Stimulated activated CD8-positive, alpha-beta memory T cell treated with anti-CD3 and anti-CD28 coated beads, Interleukin-12 subunit alpha, Interleukin-12 subunit beta, amount 100 ng/mL, for 24 hours (primary cell): ENCODE data around the gene HSD11B1.
"Not testable (repeated sequence)": the region's sequence is repeated elsewhere in the genome, so short reads cannot be mapped to it uniquely, and the experiment has no call there.

Experiments used
- DNase-seq: peaks from one replicate; pipeline ENCODE4 v3.0.0-alpha.2; 2020; ENCODE audit errors: extremely low read depth

The HSD11B1 gene

DNA sequence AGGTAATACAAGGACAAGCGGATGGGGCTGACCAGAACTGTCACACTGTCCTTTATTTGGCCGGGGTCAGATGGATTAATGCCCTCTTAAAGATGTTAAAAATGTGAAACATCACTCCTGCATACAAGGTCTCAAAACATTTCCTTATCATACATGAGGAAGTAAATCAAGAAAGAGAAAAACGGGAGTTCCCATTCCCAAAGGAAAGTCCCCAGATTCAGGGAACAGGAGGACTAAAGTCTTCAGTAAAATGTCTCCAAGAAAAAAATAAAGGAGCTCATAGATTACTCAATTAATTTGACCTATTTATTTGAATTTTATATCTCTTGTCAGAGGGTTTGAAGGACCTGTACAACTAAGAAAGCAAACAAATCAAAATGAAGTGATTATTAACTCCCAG is 13.4 kb upstream of the HSD11B1 start:
- no peak for DNase-seq

DNA sequence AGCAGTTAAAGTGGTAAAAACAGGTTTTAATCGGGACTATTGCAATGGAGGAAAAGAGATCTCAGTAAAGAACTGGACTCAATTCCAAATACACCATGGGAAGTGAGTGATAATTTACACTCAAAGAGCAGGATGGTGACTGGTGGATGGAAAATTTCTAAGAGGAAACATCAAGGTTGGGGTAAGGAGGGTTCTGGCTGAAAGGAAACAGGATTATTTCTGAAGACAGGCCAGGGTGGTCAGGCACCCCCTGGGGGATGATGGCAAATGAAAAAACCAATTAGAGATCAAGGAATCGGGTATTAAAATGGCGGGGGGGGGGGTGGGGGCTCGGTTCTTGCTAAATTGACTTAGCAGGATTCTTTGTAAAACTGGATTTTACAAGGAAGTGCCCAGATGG is 12.3 kb upstream of the HSD11B1 start:
- no peak for DNase-seq

DNA sequence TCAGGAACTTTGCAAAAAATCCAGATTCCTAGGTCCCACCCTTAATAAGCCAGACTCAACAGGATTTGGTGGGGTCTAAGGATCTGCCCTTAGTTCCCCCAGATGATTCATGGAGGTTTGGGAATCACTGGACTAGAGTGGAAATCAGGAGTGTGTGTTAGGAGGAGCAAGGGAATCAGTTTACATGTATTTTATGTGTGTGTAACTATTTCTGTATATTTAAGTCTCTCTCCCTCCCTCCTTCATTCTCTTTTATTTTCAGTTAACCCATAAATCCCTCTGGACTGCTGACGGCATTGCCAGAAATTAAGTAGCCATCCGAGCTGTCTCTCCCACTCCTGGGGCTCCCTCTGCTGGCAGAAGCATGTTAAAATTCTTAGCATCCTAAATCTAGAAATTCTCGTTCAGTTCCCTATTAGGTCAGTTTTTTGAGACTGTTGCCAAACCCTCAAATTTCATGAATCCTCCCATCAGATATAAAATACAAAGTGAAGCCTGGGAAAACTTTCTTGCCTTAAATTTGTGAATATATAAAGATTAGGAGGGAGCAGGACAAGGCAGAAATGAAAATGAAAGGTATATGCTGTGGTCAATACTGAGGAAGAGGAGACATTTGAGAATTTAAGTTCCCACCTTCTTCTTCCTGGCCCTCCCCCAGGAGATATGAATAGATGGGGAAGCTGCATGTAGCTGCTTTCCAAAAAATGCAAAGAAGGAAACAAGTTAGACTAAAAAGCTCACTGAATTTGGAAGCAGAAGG is 11.7 kb upstream of the HSD11B1 start:
- DNase-seq: peak; percentile 21

DNA sequence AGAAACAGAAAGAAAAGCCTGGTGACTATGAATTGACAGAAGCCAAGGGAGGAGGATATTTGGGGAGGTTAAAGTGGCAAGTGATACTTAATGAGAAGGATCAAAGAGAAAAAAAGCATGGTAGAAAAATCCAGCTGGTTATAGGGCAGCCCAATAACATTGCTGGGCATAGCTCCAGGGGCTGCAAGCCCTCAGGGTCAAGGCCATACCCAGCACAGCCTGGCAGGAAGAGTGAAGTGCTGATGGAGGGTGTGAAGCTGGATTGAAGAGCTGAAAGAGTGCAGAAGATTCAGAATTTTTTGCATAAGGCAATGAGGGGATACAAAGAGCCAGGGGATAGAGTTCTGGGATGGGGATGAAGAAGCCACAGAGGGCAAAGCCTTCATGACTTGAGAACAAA is 8.0 kb upstream of the HSD11B1 start:
- no peak for DNase-seq

DNA sequence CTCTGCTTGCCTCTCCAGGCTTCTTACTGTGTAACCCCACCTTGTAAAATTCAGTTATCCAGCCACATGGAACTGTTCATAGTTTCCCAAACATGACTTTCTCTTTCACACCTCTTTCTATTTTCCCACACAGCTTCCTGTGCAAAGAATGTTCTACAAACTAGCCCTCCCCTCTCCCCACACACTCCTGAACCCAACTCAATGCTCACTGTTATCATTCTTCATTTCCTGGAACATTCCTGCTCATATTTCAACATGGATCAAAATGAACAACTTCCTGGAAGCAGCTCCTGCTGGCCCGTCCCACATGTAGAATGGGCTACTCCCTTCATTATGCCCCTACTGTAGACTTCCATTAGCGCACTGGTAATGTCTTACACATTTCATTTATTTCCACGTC is 7.5 kb upstream of the HSD11B1 start:
- no peak for DNase-seq

DNA sequence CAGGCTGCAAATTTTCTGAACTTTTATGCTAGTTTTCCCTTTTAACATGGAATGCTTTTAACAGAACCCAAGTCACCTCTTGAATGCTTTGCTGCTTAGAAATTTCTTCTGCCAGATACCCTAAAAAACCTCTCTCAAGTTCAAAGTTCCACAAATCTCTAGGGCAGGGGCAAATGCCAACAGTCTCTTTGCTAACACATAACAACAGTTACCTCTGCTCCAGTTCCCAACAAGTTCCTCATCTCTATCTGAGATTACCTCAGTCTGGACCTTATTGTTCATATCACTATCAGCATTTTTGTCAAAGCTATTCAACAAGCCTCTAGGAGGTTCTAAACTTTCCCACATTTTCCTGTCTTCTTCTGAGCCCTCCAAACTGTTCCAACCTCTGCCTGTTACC is 4.0 kb upstream of the HSD11B1 start:
- not testable (repeated sequence) for DNase-seq

DNA sequence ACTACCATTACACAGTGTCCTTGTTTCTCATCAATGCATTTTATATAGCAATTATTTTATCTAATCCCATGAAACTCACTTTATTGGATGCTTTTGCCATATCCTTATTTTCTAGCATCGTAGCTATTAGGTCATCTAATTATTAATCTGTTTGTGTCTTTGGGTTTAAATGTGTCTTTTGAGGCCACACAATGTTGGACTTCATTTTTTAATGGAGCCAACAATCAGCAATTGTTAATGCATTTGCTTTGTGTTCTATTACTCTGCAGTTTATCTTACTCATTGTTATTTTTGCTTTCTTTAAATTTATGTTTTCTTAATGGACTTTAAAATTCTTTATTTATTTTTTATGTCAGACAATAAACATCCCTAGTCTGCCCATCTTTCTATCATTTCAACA is 1.8 kb upstream of the HSD11B1 start:
- DNase-seq: no peak

DNA sequence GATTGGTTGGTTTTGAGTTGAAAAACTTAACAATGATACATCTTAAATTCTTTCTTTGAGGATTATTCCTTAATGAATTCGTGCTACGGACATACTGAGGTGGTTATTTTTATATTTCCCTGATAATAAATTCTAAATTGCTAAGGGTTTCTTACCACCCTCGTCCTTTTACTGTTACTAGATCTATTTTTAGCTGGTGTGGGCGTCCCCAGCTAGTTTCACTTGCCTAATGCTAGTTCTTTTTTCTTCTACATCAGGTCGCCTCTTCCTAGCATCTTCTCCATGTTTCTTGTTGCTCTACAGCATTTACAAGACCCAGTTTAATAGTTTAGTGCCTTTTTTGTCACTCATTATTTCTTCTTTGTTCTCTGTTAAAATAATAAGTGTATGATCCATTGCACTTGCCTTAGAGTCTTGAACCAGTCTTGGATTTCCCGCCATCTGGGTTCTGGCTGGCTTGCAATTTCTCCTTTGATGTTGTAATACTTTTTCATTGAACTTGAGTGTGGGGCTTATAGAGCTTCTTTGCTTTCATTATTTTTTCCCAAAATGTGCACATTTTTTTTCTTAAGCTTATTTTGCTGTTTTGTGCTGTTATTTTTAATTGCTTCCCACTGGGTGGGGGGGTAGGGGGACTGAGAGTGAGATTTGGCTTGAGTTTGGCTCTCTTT is 677 bp upstream of the HSD11B1 start:
- DNase-seq: no peak

DNA sequence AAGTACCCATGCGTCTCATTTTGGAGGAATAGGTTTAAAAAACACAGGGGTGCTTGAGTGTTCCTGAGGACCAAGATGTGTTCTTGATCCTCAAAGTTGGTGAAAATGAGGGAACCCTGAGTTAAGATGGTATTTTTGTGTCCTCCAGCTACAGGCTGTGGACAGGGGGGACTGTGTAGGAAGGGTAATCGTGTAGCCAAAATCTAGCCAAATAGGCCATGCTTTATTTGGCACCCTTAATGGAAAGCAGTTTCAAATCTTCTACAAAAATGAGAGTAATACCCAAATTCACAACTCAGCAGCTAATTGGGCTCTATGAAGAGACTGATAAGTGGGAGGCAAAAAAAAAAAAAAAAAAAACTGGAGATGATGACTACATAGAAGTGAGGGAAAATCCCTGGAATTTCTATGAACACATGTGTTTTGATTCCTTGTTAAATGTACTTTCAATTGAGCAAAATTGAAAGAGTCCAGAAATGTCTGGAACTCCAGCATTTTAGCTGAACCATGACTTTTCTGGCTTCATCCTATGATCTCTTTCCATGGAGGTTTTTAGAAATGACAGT is 470 bp downstream of the HSD11B1 start:
- DNase-seq: no peak

DNA sequence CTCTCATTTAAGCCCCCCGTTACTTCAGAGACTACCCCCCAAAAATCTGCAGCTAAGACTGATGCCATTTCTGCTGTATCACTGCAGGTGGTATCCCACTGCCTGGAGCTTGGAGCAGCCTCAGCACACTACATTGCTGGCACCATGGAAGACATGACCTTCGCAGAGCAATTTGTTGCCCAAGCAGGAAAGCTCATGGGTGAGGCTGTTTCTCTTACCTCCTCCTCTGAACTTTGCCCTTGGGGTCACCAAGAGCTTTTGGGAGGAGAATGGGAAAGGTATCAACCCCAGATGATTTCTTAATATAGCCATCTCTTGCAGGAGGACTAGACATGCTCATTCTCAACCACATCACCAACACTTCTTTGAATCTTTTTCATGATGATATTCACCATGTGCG is 2.0 kb downstream of the HSD11B1 start:
- no peak for DNase-seq

DNA sequence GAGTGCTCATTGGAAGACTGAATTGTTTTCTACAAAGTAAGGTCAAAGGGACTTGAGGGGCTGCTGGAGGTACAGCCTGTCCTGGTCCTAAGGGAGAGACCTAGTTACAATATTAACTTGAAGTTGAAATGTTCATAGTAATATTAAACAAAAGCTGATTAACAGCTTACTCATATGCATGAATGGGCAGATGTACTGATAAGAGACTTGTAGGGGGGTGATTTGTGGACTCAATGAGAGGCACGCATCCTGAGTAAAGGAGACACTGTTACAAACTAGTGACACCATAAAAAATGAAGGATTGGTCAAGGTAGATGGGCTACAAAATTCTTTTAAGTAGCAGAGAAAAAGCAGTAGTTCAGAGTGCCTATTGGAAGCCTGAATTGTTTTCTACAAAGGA is 2.7 kb downstream of the HSD11B1 start:
- DNase-seq: no peak

DNA sequence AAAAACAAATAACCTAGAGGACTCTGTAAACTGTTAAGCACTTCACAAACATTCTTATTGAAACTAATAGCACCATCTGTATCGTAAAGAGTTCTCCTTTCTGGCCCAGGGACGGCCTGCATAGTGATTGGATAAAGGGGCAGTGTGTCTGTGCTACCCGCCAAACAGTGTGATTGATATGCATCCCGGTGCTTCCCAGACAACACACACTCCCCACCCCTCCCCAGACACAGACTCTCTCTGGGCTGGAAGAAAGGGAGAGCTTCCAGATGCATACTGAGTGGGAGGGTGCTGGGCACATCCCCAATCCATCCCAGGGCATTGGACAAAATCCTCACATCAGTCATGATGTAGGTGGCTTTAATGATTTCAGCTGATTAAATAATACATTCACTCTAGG is 3.7 kb downstream of the HSD11B1 start:
- no peak for DNase-seq

DNA sequence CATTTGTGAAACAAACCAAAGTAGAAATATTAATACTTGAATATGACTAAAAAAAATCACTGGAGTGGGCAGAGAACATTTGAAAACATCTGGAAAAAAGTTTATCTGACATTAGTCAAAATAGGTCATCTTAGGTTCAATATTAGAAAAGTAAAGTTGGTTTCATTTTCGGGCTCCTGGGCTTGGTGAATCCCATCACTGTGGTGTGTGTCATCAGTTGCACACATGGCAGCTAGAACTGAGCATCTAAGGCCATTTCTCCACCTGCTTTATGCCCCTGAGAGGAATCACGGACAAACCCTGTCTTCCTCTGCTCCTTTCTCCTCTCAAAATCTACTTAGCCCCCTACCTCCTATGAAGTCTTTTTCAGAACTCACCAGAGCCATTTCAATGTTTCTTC is 5.4 kb downstream of the HSD11B1 start:
- DNase-seq: no peak

DNA sequence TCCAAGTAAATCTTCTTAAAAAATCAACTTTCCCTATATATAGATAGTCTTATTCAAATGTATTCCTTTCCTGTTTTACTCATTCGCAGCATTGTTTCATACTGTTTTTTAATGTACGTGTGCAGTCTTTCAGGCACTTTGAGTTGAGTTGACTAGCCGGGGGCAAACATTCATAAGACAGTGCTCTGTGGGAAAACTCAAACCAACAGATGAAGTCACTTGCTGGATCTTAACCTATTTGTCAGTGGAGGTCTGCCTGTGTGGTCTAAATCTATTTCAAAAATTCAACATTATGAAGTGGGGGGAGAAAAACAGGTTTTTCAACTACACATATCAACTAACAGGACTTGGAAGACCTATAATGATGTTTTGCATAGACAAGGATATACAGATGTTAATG is 6.2 kb downstream of the HSD11B1 start:
- DNase-seq: no peak

DNA sequence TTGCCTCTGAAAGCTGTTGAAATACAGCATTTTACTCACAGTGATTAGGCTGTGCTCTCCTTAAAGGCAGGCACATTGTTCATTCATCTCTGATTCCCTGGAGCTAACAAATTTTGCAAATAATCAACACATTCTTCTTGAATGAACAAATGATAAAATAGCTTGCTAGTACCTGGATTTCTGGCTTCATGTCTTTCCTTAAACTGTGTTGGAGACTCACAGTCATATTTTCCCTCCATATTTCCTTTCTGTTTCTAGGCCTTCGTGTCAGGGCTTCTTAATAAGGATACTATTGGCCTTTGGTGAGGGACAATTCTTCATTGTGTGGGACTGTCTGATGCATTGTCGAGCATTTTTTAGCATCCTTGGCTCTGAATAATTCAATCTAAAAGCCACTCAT is 9.7 kb downstream of the HSD11B1 start:
- DNase-seq: no peak

DNA sequence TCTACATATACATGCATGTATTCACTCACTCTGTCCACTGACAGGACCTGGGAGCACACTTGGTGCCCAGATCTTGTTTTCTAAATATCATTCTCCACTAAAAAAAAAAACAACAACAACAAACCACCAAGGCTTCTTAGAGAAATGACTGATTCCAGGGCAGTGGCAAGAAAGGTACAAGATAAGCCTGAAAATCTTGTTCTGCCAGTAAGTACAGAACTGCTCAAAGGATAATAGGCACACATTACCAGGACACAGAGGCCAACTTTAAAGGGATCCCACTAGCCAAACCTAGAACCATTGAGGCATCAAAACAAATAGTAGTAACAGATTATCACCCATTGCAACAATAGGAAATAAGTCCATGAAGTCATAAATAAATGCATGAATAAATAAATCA is 10.7 kb downstream of the HSD11B1 start:
- DNase-seq: no peak

DNA sequence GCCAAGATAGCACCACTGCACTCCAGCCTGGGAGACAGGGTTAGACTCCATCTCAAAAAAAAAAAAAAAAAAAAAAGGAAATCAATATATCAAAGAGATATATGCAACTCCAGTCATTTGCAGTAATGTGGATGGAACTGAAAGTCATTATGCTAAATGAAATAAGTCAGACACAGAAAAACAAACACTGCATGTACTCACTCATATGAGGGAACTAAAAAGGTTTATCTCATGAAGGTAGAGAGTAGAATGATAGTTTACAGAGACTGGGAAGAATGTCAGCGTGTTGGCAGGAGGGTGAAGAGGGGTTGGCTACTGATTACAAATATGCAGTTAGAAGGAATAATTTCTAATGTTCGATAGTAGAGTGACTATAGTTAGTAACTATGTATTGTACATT is 13.2 kb downstream of the HSD11B1 start:
- no peak for DNase-seq

DNA sequence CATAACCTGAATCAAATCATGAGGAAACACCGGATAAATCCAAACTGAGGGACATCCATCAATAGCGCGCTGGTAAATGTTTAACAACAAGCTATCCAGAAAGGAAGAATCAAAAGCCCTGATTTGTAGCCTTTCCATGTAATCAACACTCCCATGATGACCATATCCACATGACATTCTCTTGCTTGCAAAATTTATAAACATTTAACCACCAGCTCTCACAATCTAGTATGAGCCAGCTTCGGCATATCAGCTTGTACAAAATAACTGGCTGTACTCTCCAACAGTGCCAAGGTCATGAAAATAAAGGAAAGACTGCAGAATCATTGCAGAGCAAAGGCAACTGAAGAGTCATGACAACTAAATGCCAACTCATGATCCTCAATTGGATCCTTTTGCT is 15.7 kb downstream of the HSD11B1 start:
- no peak for DNase-seq

DNA sequence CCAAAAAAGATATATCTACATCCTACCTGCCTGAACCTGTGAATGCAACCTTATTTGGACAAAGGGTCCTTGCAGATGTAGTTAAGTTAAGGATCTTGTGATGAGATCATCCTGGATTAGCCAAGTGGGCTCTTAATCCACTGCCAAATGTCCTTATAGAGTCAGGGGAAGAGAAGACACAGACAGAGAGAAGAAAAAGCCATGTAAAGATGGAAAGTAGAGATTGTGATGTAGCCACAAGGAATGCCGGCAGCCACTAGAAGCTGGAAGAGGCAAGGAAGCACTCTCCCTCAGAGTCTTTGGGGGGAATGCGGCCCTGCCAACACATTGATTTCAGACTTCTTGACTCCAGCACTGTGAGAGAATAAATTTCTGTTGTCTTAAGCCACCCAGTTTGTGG is 16.2 kb downstream of the HSD11B1 start:
- no peak for DNase-seq

DNA sequence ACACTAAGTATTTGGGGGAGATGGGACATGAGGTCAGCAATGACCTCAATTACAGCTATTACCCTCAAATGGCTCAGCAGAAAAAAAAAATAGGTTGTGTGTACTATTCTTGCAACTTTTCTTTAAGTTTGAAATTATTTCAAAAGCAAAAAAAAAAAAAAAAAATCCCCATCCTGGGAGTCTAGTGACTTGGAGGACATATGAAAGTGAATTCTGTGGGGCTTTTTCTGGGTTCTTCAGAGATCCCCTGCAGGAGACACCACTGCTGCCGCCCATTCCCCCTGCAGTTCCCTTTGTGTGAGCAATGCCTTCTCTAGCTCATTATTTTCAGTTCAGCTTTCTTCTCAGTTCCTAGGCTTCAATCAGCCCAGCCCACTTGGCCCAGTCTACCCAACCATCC is 16.7 kb downstream of the HSD11B1 start:
- DNase-seq: no peak

DNA sequence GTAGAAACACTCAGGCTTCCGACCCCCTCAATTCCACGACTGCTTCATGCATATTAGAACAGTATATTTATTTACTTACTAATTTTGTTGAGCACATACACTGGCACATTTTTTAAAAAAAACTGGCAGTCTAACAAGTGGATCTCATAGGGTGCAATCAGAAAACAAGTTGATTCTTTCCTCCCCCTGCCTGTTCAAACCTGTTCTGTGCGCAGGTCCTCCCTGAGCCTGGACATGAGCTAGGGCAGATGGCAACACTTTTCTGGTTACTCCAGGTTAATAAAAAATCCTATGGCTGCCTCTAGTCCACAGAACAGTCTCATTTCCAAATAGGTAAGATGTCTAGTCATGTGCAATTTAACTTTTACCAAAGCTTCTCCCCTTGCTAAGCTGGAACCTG is 18.6 kb downstream of the HSD11B1 start:
- no peak for DNase-seq

DNA sequence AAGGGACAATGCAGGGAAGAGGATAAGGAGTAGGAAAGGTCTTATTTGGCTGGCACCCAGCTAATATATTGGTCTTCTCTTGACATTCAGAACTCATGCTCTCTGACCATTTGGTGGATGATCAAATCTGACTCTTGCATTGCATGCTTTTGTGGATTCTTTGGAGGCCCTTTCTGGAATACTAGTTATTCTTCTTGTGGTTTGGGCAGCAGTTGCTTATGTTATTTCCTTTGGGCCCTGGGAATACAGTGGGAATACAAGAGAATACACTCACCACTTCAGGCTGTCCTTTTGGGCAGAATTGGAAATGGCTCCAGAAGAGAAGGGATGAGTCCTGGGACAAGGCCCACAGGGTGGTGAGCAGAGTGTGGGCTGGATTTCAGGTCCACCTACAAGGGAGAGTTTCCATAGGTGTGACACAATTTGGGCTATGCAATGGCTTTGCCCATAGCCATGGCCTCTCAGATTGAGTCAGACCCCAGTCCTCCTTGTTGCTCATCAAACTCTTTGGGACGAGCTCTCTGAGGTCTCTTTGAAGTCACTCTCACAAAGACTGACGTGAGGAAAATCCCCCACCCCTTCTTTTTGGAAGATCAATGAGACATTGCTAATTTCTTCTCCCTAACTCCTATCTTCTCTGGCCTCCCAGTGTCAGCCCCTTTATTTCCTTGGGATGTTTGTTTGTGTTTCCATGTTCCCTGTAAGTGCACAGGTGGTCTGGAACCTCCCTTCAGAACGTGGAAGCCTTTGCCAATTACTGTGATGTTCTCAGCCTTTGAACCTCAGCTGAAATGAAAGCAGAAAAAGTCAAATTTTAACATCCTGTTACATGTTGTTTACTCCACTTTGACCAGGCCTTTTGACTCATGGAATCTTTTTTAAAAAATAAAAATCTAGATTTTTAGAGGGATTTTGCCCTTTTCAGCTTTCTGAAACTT is 19.4 kb downstream of the HSD11B1 start:
- DNase-seq: no peak
